Prostate gland (tissue), 2 donors: ENCODE results near the gene SOX18.

Experiments used
- POLR2A ChIP-seq: fragments of 450-650 bp; IDR thresholded peaks from one replicate; pipeline ENCODE4 v1.6.1; 2016; ENCODE audit warnings: antibody characterized with exemption, mild to moderate bottlenecking
- POLR2AphosphoS5 ChIP-seq: sonication (generic); formaldehyde crosslinking; IDR thresholded peaks from one replicate; pipeline ENCODE4 v1.6.1; 2017; ENCODE audit warnings: antibody characterized with exemption
- TF ChIP-seq, protein P1 (sequence below), 4 experiments: fragments of 200-600 bp in 2 of 4; fragments of 450-650 bp in 2 of 4; sonication (generic) in 2 of 4; IDR thresholded peaks; 1 replicate in 3 of 4; 2 replicates in 1 of 4; pipeline ENCODE4 v1.5.1; 2016 to 2019; ENCODE audit warnings: antibody characterized with exemption in 4 of 4, mild to moderate bottlenecking in 2 of 4, moderate library complexity in 2 of 4

DNA sequence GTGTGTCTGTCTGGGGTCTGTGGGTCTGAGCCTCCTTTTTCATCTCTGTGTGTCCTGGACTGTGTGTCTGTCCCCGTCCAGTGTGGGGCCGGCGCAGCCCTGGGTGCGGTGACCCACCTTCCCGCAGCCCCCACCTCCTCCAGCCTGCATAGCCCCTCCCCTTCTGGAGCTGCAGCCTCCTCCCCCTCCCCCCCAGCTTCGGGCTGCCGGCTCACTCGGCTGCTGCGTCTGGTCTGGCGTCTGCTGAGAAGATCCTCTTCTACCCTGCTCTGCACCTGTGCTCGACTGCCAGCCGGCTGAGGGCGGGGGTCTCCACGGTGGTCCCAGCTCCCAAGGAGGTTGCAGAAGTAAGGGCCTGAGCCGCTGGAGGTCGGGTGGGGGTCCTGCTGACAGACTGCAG, 42.3 kb upstream of the SOX18 start:
- TF ChIP-seq, protein P1, sequence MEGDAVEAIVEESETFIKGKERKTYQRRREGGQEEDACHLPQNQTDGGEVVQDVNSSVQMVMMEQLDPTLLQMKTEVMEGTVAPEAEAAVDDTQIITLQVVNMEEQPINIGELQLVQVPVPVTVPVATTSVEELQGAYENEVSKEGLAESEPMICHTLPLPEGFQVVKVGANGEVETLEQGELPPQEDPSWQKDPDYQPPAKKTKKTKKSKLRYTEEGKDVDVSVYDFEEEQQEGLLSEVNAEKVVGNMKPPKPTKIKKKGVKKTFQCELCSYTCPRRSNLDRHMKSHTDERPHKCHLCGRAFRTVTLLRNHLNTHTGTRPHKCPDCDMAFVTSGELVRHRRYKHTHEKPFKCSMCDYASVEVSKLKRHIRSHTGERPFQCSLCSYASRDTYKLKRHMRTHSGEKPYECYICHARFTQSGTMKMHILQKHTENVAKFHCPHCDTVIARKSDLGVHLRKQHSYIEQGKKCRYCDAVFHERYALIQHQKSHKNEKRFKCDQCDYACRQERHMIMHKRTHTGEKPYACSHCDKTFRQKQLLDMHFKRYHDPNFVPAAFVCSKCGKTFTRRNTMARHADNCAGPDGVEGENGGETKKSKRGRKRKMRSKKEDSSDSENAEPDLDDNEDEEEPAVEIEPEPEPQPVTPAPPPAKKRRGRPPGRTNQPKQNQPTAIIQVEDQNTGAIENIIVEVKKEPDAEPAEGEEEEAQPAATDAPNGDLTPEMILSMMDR (IDR thresholded peaks at IDR 0.05): no peak
- TF ChIP-seq POLR2A (no peak), POLR2AphosphoS5 (no peak)
